ENCODE results near the gene HLA-A.

DNA sequence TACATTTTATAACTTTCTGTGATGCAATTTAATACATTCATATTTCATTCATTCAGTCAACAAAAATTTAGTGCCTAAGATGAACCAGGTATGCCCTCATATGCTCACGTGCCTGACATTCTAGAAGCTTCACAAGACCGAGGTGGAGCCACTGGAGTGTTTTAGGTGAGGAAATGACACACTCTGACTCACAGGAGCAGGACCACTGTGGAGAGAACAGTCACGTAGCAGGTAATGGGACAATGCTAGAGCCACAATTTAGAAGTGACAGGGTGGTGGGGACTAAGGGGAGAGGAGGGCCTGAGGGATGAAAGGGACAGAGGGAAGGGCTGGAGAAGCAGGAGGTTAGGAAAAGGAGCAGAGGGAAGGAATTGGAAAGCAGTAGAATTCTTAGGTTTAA is 17.6 kb upstream of the HLA-A start:
- TF ChIP-seq ZNF274 (IDR thresholded peaks at IDR 0.05; ENCODE audit: low read depth, low read length) (no peak), YY1 (IDR thresholded peaks at IDR 0.05; ENCODE audit: insufficient read depth, insufficient read length) (no peak), SUZ12 (IDR thresholded peaks at IDR 0.05; ENCODE audit: extremely low read depth, insufficient read depth, insufficient read length) (no peak)

Data from NT2/D1 (cell line).